ENCODE measurements around the gene TMEM178B.

The TMEM178B gene

DNA sequence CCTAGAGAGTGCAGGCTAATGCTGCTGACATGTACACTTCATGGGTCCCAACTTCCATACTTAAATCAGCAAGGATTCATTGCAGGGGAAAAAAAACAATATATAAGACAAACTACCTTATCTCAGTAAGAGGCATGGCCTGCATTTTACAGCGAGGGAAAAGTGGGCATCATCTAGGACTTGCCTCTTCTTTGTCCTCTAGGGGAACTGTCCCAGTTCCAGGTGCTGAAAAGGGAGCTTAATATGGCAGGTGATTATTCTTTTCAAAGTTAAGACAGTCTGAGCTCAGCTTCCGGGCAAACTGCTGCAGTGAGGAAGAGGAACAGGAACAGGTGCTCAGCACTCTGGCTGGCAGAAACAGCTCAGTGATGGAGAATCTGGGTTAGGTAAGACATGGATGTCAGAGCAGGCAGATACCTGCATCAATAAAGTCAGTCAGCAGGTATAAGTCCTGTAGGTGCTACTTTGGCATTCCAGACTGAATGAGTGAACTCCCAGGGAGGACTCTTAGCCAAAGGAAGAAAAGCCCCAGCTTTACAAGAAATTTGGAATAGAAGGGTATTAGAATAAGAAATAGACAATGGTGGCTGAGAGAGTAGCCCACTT is 147.2 kb downstream of the TMEM178B start:
- DNase-seq (ENCODE audit: low read depth) = no peak

DNA sequence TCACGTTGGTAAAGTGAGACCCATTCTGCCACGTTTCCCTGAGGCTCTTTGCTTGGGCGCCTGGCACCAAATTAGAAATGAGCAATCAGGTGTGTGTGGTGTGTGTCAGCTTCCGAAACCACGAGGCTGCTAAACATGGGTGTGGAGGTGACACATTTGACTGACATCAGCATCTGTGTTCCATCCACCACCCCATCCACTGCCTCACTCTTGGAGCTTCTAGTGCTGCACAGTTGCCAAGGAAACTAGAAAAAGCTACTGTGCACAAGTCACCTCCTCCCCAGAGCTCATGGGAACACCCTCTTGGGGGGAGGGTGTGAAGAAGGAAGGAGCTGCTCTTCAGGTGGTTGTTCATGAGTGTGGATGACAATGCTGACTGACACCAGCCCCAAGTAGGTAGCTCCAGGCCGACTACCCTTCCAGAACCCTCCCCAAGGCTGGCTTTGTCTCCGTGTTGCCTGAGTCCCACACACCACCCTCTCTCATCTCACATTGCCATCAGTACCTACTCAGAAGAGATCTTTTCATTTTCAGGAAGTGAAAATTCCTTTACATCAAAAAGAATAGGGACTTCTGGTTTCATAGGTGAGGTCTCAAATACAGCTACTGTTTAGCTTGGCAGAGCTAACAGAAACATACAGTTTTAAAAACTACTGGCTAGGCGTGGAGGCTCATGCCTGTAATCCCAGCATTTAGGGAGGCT is 152.2 kb downstream of the TMEM178B start:
- no peak for DNase-seq (ENCODE audit: low read depth)

DNA sequence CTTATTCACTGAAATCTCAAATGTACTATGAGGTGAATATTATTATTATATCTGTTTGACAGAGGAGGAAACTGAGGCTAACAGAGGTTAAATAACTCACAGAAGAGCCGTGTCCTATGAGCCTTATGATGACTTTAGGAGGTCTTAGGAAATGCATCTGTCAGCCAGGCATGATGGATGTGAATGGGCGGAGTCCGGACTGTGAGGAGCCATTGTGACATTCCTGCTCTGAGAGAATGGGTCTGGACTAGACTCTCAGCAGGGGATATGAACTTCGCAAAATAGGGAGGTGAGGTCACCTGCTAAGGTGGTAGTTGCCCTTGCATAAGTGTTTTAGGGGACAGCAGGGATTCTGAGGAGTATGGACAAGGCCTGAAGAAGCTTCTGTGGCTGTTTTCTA is 153.6 kb downstream of the TMEM178B start:
- DNase-seq (ENCODE audit: low read depth) = no peak

DNA sequence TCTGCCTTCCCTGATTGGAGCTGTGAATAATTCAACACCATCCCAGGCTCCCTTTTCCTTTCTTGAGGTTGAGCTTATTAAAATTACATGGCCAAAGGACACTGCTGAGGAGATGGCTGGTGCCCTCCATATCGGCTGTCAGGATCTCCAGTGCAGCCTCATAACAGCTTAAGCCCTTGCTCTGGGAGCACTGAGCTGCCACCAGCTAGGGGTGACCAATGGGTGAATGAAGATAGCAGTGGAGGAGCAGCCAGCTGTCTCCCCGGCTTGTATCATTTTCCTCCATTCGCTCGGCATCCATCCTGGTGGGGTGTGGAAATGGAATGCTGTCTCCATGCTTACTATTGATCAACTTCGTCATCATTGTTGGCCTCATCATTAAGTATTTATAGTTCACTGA is 154.6 kb downstream of the TMEM178B start:
- DNase-seq (ENCODE audit: low read depth) = no peak

DNA sequence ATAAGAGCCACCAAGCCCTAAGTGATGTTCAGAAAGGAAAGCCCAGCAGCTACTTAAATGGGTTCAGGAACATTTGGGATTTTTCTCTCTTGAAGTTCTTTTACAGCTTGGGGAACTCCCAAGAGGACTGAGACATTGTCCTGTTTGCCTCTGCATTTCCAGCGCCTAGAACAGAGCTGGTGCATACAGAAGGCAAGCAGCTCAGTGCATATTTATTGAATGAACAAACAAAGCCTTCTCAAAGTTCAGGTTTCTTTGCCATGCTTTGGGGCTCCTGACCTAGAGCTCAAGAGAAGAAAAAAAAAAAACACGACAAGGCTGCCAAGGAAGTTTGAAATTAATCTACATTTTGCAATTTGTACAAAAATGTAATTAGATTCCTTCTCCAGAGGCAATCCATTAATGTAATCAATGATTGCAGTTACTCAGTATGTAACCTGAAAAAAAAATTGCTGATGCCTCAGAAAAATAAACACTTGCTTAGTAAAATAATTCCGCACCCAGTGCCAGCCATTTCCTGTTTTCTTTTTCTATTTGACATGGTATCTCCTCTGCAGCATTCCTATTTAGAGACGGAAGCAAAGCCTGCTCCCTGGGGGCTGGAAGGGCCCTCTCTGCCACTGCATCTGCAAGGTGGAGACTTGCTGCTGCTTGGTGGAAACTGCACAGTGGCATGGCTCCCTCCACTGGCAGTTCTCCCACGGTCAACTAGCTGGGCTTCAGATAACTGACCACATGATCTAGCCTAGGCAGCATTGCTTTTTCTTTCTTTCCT is 157.3 kb downstream of the TMEM178B start:
- DNase-seq (ENCODE audit: low read depth) = no peak

DNA sequence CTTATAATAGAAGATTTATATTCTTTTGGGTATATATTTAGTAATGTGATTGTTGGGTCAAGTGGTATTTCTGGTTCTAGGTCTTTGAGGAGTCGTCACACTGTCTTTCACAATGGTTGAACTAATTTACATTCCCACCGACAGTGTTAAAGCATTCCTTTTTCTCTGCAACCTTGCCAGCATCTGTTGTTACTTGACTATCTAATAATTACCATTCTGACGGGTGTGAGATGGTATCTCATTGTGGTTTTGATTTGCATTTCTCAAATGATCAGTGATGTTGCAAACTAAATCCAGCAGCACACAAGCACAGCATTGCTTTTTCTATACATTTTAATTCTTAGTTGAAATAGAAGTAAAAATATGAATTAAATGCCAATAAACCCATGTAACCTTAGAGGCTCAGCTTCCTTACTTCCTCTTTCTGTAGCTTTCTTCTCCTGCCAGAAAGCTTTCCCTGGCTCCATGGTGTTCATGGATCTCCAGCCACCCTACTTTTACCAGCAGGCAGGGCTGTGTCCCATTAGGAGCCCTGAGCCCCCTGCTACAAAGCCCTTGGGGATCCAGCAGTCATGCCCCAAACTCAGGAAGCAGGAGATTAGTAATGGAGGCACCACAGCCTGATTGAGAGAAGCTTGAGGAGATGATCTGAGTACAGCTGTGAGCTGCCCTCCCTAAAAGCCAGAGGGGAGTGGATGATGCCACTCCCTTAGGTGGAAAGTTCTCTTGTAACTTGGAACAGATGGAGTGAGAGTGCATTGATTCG is 158.6 kb downstream of the TMEM178B start:
- DNase-seq (ENCODE audit: low read depth) = no peak

DNA sequence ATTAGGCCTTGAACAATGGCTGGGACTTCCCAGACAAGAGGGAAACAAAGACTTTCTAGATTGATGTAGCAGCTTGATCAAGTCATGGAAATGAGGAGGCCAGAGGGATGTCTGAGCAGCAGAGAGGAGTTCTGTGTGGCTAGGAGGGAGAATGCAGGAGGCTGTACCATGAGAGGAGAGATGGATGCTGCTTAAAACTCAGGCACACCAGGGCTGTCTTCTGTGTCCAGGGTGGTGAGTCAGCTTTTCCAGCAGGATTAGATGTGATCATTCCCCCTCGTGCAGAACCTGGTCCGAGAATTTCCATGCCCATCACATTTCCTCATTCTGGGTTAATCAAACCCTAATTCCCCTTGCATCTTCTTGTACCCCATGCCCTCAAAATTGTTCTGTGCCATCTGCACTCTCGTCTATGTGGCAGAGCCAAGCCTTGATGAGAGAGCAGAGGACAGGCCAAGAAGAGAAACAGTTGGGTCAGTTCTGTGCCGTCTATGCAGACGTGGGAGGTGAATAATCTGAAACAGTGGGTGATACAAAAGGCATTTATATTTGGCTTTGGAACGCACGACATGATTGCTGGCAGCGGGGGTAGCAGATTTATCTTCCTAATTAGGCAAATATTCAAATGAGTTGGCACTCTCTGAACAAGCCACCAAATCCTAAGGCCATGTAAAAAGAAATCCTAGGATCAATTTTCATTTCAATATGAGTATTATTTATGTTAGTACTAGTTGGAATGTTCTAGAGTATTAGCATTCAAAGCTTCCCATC is 160.7 kb downstream of the TMEM178B start:
- DNase-seq (ENCODE audit: low read depth) = no peak

DNA sequence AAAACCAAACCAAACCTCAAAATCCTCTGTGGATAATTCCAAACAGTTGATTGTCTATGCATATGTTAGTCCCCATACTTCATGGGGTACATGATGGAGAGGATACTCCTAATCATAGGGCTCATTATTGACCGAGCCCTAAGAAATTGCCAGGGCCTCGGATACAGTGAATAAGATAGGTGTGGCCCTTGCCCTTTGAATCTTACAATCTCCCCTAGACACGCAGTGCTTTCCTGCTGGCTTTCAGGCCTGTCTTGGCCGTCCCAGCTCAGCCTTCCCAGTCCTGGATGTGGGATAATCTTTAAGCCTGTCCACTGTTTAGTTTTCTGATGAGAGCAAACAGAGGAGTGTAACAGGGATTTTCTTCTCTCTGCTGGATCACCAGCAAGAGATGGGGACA is 161.8 kb downstream of the TMEM178B start:
- DNase-seq (ENCODE audit: low read depth) = no peak

DNA sequence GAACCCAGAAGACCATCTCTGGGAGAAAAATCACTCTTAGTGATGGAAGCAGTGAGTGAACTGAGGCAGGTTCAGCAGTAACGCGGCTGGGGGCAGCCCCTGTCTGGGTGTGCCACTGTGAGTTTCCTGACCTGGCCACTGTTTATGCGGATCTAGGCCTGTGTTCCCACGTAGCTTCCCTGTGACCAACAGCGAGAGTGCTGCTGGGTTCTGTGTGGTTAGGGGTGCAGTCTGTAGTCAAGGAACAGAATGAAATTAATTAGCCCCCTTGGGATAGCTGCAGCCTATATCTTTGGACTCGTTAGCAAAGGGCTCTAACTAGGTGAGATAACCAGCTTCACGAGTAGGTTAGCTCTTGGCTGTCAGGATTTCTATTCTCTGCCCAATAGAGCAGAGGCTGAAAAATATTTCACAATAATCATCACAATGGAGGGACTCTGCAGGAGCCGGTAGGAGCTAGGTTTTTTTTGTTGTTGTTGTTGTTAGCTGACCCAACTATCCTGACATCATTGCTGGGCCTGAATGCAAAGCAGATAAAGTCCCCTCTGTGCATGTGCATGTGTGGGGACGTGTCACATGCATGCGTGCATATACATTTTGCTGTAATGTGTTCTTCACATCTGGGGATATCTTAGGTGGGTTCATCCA is 164.9 kb downstream of the TMEM178B start:
- DNase-seq (ENCODE audit: low read depth) = no peak

DNA sequence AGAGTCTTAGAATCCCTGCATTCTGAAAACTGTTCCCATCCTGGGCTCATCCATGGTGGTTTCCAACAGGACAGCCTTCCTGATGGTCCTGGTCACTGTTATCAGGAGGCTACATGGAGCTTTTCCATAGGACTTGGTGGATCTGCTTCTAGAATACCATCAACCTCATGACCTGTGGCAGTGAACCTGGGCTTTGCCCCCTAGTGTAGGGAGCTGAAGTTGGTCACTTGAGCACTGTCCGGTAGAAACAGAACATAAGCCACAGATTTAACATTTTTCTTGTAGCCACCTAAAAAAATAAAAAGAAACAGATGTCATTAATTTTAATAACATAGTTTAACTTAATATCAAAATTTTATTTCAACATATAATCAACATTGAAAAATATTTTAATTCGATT is 165.8 kb downstream of the TMEM178B start:
- no peak for DNase-seq (ENCODE audit: low read depth)

DNA sequence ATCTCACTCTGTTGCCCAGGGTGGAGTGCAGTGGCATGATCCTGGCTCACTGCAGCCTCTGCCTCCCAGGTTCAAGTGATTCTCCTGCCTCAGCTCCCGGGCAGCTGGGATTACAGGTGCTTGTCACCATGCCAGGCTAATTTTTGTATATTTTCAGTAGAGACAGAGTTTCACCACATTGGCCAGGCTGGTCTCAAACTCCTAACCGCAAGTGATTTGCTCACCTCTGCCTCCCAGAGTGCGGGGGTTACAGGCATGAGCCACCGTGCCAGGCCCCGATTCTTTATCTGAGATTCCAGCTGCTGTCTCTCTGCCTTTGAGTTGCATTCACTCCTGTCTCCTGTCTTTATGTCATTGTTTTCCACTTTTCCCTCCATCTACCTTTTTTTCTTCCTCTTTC is 168.7 kb downstream of the TMEM178B start:
- no peak for DNase-seq (ENCODE audit: low read depth)

DNA sequence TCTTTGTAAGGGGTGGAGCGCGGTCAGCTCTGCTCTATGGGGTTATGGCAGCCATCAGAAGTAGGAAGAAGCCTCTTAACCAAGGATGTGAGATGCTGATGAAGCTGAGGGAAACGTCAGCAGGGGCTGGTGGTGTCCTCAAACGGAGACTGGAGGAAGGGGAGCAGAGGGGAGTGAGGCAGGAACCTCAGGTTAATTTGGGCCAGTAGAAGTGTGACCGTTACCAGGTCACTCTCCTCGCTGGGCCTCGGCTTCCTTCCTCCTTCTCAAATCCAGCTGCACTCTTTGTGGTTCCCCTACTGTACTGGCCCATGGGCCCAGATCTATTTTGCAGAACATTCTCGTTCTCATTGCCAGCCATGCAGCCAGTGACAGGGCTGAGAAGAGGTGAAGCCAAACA is 169.5 kb downstream of the TMEM178B start:
- no peak for DNase-seq (ENCODE audit: low read depth)

DNA sequence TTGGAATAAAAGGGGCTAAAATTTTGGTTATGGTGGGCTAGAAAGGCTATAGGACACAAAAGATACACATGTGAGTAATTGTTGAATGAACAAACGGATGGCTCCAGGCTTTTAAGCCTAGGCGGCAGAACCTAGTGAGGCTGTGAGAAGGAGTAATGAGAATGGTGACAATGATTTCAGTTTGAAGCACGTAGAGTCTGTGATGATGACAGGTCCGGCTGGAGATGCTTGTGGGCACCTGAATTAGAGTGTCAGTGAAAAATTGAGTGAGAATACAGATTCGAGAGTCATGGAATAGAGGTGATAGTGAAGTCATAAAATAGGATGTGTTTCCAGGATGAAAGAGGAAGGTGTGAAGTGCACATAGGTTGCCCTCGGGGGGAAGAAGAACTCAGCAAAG is 170.6 kb downstream of the TMEM178B start:
- no peak for DNase-seq (ENCODE audit: low read depth)

DNA sequence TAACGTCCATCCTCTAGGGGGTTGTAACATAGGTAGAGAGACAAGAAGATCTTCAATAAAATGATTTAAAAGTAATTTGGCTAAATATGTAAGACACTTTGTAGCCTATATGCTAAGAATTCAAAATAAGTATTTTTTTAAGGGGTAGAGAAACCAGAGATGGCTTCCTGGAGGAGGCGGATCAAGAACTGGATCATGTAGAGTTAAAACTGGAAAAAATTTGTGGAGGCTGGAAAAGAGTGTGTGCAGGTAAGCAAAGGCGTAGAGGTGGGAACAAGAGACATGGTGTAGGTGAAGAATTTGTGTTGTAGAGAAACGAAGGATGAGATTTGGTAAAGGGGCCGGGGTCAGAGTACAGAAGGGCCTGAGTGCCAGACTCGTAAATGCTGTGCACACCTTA is 172.6 kb downstream of the TMEM178B start:
- DNase-seq (ENCODE audit: low read depth) = no peak

DNA sequence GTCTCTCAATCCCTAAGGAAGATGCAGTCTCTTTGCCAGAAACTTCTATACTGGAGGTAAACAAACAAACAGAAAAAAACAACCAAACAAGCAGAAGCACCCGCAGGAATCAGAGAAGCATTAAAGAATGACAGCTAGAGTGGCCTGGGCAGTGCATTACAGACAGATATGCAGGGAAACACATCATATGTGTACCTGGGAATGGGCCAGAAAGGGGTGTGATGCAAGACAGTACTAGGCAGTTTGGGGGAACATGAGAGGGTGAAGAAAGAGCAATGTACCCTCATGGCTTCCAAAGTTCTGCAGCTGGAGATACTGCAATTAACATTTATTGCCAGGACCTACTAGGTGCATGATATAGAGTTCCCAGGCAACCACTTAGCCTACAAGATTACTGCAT is 177.3 kb downstream of the TMEM178B start:
- no peak for DNase-seq (ENCODE audit: low read depth)

DNA sequence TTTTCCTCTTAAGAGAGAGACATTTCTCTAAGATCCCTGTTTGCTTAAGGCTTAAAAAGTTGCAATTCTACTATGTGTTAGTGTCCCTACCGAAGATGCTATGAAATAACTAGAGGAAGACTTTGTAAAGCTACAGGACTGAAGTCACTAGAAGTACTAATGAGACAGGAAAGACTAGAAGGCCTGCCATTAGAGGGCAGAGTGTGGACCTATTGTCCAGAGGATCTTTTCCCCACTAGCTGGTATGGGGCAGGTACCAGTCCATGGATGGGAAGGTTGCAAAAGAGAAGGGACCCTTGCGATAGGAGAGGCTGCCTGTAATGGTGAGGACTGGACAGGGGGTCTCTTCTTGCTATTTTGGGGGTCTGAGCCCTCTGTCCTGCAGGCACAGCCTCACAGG is 178.1 kb downstream of the TMEM178B start:
- no peak for DNase-seq (ENCODE audit: low read depth)

DNA sequence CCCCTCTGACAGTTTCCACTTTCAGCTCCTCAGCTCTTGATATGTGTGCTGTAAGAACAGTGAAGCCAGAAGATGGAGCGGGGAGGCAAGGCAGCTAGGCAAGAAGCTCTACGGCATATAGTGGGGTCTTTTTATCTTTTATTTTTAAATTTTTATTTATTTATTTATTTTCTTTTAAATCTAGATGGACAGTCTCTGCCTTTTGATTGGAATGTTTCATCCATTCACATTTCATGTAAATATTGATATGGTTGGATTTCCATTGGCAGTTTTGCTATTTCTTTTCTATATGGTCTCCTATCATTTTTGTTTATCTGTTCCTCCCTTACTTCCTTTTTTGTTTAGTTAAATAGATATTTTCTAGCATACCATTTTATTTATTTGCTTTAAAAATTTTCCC is 183.7 kb downstream of the TMEM178B start:
- no peak for DNase-seq (ENCODE audit: low read depth)

DNA sequence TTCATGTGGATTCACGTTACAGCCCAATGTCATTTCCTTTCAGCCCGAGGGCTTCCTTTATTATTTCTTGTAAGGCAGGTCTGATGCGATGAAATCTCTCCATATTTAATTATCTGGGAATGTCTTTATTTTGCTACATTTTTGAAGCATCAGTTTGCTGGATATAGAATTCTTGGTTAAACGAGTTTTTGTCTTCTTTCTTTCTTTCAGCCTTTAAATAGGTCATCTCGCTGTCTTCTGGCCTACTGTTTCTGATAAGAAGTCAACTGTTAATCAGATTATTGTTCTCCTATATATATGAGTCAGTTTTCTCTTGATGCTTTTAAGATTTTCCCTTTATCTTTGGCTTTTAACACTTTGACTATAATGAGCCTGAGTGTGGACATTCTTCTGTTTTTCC is 184.7 kb downstream of the TMEM178B start:
- DNase-seq (ENCODE audit: low read depth) = no peak

DNA sequence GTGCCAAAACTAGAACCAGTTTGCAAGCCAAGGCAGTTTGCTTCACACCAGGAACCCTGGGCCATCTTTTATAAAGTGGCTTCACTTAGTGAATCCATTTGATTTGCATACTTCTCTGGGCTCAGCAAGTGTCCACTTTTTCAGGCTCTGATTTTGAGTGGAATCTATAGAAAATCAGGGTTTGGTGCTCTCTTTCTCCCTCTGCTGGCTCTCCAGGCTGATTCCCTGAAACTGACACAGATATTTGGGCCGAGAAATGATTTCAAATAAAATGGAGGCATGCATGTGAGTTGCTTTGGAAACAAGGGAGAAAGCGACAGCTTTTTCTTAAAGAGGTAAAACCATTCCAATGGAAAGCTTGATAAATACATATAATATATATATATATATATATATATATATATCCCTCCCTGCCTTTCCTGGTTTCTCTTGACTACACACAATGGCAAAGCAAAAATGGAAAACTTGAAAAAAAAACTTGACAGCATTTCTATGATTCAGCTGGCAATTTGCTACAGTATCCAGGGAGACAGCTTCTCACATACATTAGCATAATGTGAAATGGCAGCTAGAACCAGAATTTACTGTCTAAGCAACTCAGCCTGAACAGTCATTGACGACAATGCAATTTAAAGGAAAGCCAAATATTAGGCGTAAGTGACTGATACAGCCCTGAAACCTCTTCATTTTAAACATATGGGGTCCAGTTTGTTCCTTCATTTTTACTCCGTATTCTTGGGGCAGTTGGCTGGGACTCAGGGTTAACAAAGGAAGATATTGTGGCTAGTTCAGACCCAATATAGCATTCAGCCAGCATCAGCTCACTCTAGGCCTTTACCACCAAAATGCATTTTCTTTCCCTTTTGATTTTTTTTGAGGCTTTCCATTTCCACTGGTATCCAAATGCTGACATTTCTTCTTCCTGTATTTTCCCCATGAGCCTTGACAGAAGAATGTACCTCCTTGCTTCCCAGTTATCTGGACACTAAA is 188.5 kb downstream of the TMEM178B start:
- no peak for DNase-seq (ENCODE audit: low read depth)

DNA sequence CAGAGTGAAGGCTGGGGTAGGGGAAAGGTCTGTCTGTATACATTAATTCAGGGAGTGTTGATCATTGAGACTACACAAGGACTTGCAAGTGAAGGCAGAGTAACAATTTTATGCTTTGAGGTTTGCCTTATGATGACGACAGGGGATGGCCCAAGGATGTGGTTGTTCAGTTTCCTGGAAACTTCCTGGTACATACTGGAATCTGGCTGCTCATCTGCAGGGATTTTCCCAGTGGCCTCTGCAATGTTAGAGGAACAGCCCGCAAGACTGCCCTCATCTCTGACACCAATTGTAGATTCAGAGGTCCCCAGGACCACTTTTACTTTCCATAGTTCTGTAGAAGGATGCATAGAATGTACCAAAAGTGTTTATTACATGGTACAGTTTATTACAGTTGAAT is 189.6 kb downstream of the TMEM178B start:
- no peak for DNase-seq (ENCODE audit: low read depth)

Data from stimulated activated CD8-positive, alpha-beta memory T cell treated with anti-CD3 and anti-CD28 coated beads, Interleukin-12 subunit alpha, Interleukin-12 subunit beta, amount 100 ng/mL, for 1 hour (primary cell).